Measurements from ENCODE around the gene THUMPD3.

THUMPD3 gene, protein sequence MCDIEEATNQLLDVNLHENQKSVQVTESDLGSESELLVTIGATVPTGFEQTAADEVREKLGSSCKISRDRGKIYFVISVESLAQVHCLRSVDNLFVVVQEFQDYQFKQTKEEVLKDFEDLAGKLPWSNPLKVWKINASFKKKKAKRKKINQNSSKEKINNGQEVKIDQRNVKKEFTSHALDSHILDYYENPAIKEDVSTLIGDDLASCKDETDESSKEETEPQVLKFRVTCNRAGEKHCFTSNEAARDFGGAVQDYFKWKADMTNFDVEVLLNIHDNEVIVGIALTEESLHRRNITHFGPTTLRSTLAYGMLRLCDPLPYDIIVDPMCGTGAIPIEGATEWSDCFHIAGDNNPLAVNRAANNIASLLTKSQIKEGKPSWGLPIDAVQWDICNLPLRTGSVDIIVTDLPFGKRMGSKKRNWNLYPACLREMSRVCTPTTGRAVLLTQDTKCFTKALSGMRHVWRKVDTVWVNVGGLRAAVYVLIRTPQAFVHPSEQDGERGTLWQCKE

DNA sequence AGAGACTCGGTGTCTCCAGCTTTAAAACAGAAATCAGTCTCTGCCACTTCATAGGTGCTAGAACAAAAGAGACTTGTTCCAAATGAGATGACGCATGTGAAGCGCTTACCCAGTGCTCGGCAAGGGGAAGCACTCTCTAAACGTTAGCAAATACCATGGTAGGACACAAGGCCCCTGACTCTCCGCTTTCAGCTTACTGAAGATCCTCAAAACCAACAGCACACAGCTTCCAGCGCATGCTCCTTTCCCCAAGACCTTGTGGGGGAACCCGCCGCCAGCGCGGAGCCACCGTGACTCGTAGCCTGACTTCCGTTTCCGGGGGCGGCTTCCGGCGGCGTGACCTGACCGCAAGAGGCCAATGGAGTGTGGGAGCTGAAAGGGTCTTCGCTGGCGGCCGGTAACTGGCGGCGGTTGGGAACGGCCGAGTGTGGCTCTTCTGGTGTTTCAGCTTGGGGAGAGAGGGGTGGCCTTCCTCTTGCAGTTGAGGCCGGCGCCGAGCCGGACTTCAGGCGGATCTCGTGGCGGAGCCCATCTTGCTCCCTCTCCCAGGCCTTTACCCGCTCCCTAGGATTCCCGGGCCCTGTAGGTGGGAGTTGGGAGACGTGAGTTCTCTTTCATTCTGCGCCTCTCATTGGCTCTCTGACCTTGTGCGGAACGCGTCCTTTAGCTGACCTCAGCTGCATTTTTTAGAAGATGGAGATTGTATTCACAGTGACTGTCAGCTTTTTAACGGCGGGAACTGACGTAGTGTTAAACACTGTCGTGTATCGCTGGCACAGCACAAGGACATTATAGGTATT, at the start of gene THUMPD3:
Gene THUMPD3, plus strand, starts transcription at position 324 of the 800 bp plus-strand sequence. CDS start 2,015 bp downstream, outside the sequence.
- DNase-seq = peak; percentile 94

DNA sequence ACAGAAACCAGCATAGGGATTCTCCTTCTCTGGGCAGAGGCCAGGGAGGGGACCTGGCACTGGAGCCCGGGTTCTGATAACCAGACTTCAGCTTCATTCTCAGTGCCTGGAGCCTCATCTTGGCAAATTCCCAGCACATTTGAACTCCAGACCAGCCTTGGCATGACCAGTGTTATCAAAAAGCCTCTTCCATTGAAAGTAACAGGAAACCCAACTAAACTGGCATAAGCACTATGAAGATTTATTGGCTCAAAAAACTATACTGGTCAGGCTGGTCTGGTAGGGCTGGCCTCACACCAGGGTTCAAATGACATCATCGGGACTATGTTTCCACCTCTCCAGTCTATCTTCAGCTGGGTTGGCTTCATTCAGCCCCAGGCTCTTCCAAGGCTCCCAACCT, 48.1 kb upstream of the THUMPD3 start:
- DNase-seq = no peak

DNA sequence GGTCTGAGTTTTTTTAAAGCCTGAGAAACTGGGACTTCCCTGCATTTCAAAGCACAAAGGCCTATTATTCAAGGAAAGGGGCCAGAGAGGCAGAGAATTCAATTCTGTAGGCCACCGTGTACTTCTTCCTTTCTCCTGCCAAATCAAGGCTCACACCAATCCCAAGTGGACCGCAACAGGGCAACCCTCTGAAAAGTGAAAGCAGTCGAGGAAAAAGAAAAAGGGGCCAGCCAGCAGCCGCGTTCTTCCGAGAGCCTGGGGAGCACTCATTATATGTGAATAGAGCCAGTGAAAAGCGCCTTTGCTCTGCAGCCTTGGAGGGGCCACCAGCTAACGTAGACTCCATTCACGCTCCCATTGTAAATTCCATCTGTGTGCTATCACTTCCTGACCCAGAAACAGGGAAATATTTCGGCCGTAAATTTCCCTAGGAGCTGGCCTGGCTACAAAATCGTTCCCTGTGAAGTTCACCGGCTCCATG, 45.9 kb upstream of the THUMPD3 start:
- DNase-seq = no peak

DNA sequence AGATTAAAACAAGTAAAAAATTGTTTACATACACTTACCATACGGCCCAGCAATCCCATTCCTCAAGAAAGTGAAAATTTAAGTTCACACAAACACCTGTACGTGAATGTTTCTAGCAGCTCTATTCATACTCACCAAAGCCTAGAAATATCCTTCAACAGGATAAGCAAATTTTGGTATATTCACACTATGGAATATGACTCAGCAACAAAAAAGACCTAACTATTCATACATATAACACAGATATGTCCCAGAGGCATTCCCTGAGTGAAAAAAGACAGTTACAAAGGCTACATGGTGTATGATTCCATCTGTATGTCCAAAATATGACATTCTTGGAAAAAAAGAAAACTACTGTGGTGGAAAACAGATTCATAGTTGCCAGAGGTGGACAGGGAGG, 40.1 kb upstream of the THUMPD3 start:
- DNase-seq = no peak

DNA sequence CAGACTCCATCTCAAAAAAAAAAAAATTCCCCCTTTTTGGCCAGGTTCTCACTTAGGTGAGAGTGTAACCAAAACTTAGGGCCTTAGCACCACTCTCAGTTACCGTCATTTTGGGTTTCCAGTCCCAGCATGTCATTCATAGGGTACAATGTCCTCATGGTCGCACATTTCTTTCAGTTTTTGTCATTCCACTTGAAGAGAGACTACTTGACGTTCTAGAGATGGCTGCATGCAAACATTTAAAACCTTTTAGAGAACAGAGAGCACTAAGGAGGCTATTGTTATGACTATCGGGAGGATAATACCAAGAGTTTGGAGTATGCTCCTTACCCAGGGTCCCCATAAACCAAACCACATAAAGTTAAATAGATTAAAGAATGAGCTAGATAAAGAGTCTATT, 37.9 kb upstream of the THUMPD3 start:
- no peak for DNase-seq

DNA sequence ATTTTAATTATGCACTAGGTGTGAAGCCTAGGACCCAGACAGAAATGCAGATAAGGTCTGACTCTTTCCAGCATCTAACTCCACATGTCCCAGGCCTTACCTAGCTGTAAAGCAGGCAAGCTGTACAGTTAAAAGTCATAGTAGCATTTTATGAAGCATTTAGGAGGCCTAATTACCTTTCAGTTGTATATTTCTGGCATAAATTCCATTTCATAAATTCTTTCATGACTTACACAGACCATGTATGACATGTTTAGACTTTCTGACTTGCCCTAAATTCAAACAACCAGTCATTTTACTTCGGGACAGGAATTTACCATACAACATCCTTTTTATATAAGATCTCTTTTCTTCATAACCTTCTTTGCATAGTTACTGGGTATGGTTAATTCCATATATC, 35.3 kb upstream of the THUMPD3 start:
- DNase-seq = no peak

DNA sequence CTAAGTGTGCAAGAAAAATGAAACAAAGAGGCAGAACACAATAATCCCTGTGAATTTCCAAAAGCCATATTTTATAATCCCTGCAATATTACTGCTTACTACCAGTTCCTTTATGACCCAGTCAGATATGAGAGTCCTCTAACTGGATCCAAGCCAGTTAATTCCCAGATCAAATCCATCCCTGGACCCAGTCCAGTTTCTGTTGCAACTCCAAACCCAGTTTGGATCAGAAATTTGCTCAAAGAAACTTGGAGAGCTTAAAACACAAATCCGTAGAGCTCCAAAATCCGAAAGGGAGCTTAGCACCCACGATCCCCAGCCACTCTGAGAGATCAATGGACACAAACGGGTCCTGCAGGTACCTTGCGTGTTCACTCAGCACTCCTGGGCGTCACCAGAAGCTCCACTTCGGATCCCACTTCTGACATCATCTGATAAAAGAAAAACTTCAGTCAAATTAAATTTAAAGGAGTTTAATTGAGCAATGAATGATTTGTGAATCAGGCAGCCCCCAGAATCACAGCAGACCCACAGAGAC, 32.6 kb upstream of the THUMPD3 start:
- no peak for DNase-seq

DNA sequence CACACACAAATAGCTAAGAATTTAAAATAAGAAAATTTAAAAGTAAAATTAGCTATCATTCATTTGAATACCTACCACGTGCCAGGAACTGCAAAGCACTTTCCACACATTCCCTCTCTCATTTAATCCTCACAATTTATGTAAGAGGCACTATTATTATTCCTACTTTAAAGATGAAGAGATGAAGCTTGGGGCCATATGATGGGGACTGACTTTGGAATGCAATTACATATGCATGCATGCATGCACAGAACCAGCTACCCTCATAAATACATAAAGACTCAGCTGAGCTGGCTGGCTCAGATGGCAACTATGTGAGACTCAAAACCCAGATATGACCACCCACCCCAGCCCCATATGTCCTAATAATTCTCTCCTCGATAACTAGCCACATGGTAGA, 31.7 kb upstream of the THUMPD3 start:
- no peak for DNase-seq

DNA sequence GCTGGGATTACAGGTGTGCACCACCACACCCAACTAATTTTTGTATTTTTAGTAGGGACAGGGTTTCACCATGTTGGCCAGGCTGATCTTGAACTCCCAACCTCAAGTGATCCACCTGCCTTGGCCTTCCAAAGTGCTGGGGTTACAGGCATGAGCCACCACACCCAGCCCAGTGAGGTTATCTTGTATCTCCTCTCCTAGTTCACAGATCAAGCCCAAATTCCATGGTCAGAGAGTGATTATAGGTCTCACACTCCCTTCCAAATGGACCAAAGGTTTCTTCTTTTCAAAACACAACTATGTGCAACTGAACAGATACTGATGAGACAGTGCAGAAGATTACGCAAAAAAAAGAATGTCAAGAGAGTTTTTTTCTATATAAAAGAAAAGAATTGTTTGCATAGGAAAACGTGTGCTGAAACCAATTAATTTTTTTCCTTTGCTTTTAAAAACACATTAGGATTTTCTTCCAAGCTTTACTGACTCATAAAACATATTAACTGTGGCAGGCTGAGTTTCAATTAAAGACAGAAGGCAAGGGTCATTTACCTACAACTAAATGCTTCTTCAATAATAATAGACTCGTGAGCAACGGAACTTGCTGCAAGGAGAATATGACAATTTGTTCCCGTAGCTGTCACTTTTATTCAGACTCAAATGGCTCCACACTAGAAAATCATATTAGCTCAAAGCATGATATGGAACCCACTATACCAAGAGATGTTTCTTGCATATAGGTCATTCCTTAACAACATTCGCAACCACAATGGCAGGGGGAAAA, 30.4 kb upstream of the THUMPD3 start:
- DNase-seq = no peak

DNA sequence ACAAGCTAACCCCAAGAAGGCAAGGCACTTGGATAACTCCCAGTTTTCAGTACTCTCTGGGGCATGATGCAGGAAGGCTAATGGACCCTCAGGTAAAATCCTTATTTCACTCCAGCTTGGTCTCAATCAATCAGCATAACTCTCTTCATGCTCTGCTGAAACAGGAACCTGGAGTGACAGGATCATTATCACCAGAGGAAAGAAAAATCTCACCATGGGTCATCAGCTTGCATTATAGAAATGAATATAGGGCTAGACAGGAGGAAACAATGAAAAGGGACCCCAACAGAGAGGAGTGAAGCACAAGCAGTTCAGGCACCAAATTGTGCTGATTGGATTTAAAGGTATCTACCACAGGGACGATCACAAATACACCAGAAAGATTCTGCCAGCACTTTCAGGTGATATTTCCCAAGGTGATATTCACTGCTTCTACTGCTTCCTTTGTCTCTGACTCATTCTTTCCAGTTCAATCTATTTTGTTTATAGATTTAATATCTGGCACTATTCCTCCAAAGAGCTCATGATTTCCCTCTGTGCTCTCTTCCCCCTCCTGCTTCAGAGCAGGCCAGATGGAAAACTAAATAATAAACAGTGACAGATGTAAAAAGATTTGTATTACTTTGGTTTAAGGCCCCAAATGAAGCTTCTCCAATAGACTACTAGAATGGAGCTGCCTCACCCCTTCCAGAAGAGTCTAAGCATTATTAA, 22.9 kb upstream of the THUMPD3 start:
- no peak for DNase-seq

DNA sequence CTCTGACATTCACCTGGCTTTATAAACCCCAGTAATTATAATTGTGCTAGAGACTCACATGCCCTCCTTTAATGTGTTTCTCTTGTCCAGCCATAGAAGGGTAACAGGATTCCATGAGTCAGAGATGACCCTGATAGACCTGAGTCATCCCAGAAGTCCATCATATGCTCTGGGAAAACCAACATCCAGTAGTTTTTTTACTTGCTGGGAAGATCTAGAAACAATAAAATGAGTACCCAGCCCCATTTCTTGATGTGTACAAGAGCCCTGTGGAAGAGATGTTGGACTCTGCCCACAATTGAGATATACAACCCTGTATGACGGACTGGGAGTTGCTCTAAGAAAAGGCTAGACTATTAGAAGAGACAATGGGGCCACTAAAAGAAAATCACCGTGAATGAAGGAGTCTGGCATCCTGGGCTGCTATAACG, 22.4 kb upstream of the THUMPD3 start:
- no peak for DNase-seq

DNA sequence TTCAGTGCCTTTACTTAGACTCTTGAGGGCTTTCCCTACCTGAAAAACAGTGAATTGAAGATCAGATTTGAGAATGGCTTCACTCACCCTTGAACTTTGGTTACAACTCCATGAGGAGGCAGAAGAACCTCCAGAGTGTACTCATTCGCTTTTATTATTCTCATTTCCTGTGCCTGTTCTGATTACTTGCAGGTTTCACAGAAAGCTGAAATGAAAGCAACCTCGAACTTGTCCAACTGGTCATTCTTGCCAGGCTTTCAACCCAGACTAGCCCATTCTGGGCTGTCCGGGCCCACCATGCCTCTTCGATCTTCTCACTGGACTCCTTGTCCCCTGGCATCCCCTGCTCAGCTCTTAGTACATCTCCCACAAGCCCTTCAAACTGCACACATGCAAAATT, 20.2 kb upstream of the THUMPD3 start:
- no peak for DNase-seq

DNA sequence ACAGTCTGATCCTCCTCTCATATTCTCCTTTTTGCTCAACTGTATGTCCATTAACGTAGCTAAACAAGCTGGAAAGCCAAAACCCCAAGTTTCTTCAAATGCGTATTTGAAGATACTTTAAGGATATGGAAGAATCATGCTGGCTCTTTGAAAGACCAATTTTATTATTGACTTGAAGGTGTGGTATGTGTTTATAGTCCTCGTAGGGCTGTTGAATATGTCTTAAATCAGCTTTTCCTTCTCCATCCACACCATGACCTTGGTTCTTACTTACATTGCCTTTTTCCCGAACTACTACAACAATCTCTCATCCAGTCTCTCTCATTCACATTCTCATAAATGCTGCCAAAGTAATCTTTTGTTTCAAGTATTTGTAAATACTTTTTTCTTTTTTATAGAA, 19.7 kb upstream of the THUMPD3 start:
- no peak for DNase-seq

DNA sequence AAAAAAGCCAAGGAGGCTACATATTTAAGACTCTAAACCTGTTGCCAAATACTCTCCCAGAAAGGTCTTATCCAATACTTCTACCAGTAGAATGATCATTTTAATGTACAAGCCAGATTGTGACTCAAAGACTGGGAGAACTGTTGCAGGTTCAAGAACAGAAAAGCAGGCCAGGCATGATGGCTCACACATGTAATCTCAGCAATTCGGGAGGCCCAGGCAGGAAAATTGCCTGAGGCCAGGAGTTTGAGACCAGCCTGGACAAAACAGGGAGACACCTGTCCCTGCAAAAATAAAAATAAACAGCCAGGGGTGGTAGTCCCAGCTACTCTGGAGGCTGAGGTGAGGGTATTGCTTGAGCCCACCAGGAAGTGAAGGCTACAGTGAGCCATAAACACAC, 17.8 kb upstream of the THUMPD3 start:
- DNase-seq = no peak

DNA sequence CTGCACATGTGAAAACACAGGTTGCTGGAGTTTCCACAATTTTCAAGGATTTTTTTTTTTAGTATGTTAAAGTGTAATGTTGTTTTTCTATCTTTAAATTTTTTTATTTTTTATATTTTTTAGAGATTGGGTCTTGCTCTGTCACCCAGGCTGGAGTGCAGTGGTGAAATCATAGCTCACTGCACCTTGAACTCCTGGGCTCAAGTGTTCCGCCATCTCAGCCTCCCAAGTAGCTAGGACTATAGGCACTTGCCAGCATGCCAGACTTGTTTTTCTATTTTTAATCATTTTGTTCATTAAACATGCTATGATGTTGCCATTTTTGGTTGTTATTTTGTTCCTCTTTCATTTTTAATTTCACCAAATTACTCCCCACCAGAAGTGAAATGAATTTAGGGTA, 16.7 kb upstream of the THUMPD3 start:
- no peak for DNase-seq

DNA sequence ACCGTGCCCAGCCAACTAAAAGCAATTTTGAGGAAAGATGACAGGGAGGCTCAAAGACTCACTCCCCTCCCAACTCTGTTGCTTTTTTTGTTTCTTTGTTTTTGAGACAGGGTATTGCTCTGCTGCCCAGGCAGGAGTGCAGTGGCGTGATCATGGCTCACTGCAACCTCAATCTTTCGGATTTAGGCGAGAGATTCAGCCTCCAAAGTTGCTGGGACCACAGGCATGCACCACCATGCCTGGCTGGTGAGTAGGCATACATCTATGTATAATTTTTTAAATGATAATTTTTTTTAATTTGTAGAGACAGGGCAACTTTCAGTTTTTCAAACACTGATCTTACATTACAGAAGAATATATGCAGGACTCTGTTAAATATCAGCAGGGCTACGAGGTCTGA, 15.8 kb upstream of the THUMPD3 start:
- no peak for DNase-seq

DNA sequence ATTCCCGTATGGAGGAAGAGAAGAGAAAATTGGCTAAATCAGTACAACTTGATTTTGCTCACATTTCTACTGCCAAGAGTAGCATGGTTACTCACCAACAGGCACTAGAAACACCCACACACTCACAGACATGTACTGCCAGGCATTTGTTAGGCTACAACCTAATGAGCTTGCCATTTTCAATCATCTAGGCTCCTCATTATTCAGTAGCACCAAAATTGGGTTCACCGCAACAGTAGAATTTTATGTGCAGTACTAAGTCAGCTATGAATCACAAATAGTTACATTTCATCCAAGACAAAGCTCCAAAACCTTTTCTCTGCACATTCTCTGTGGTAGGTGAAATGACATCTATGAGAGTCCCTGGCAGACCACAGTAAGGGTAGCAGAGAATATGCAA, 15.0 kb upstream of the THUMPD3 start:
- DNase-seq = no peak

DNA sequence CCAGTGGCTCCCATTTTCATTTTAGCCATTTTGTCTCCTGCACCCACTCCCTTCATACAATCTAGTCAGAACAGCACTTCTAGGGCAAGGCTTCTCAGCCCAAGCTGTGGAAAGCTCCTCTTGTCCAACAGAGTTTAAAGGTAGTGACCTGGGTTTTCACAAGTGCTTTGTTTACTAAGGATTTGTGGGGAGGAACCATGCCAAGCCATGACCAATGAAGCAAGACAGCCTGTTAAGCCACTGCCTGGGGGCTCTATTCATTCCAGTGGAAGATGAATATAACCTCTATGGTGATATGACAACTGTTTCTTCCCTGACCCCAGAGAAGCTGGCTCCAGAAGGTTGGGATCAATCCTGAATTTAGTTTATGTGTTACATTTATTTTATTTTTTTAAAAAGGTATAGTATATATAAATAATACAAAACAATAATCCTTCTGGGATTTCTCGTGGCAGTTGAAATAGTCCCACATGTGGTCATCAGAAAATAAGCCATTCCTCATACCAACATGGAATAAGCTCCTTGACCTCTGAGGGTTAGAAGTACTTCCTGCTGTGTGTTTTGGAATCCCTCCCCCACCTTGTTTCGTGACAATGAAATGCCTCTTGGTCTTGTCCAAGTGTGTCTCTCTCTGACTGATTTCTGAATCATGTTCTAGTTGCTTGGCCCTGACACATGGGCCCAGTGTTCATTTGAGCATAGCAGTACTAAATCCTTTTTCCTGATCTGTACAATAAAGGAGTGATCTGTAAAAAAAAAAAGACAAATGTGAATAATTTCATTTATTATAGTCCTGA, 13.3 kb upstream of the THUMPD3 start:
- DNase-seq = no peak

DNA sequence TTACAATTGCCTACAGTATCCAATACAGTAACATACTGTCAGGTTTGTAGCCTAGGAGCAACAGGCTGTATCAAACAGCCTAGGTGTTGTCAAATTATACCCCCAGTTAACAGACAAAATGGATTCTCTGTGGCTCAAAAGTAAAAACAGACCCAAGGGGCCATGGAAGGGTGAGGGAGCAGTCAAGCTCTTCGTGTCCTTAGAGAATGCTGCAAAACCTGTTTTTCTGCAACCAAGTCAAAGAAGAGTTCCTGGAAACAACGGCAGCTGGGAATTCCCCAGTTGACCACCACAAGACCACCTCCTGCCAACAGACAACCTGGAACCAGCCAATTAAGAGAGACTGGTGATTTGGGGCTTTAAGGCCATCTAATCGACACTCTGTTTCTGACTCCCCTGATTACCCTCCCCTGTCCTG, 11.1 kb upstream of the THUMPD3 start:
- no peak for DNase-seq

DNA sequence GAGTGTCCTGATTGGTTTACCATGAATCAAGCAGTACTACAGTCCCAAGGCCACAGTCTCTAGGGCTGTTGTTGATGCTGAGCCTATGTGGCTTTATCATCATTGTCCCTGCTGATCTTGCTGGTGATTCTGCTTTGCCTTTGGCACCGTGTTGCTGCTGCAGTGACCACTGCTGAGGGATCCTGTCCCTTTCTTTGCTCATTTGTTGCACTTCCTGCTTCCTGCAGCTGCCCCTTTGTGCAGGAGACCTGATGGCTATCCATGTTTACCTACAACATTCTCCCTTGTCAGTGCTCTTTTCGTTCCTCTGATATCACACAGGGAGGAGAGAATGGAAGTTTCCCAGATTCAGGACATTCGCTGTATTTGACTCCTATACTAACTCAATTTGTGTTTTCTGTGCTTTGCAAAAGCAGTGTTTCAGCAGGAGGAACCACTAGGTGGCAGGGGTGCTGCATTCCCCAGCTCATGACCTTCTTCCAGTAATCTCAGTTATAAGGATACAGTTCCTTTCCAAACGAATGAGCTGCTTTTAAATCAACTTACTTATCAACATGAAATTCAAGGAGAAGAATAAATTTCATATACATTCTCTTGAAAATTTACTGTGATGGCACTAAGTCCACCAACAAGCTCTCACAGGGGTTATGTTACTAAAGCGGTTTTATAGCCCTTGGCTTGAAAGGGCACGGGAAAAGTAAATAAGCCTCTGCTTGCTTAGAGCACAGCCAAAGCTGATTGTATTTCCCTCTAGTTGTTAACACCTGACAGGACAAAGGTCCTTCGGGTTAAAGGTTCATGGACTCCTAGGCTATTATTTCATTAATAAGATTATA, 9.7 kb upstream of the THUMPD3 start:
- peak; percentile 46 for DNase-seq

Data from stimulated activated CD4-positive, alpha-beta T cell treated with anti-CD3 and anti-CD28 coated beads, Interleukin-4, amount 100 ng/mL, for 1 hour (primary cell).